Body of pancreas (tissue), 4 donors: ENCODE data around the gene PRDM2. TPM values are rescaled to one million over a fixed set of nuclear protein-coding genes. Genes with fewer than 3 reads are reported as not detected.

ENCODE experiments used
- ATAC-seq: fragments of 150-250 bp; one replicate; pipeline ENCODE4 v1.9.1; 2016
- DNase-seq, 4 donors: peaks; one replicate each; pipeline ENCODE4 v3.0.0-alpha.2; 2019
- H3K27ac ChIP-seq, 4 donors: fragments of 200-600 bp; sonication (generic); 1 replicate in 3 of 4; 2 replicates in 1 of 4; pipeline versions ENCODE4 v1.5.1 to v1.6.1; 2016 to 2019; ENCODE audit warnings: mild to moderate bottlenecking in 1 of 4, mixed read lengths in 1 of 4, moderate library complexity in 1 of 4
- H3K27me3 ChIP-seq, 2 donors: fragments of 200-600 bp; sonication (generic); one replicate each; pipeline ENCODE4 v1.6.0; 2016; ENCODE audit warnings: mild to moderate bottlenecking in 1 of 2
- H3K36me3 ChIP-seq, 2 donors: fragments of 200-600 bp; sonication (generic); replicated peaks in 1 of 2; 2 replicates each; pipeline ENCODE4 v1.5.1; 2016; ENCODE audit warnings: low read depth in 2 of 2; ENCODE audit not compliant: insufficient read depth in 1 of 2
- H3K4me1 ChIP-seq: fragments of 200-600 bp; sonication (generic); one replicate; pipeline ENCODE4 v1.6.0; 2016
- H3K4me3 ChIP-seq, 2 donors: fragments of 200-600 bp; sonication (generic); 1 replicate in 1 of 2; 2 replicates in 1 of 2; pipeline ENCODE4 v1.5.1; 2016 to 2019
- H3K9me3 ChIP-seq, 3 donors: fragments of 200-600 bp; sonication (generic); 1 replicate in 2 of 3; 2 replicates in 1 of 3; pipeline ENCODE4 v1.5.1; 2016
- CTCF ChIP-seq, 7 experiments: fragments of 450-650 bp in 4 of 7; fragments of 200-600 bp in 3 of 7; sonication (generic) in 3 of 7; IDR thresholded peaks; one replicate each; pipeline ENCODE4 v1.5.1; 2016 to 2019; ENCODE audit warnings: antibody characterized with exemption in 7 of 7
- POLR2A ChIP-seq, 3 donors: fragments of 450-650 bp; IDR thresholded peaks; one replicate each; pipeline ENCODE4 v1.6.1; 2016; ENCODE audit warnings: antibody characterized with exemption in 3 of 3, mild to moderate bottlenecking in 2 of 3
- WGBS, 2 donors: methylation state at CpG; one replicate each; pipeline ENCODE4 v1.1.5; 2017; 5-methylcytosine and 5-hydroxymethylcytosine counted together
- intact Hi-C: fragments of 100-400 bp; cut with DNase I; formaldehyde crosslinking; loops from one replicate; pipeline ENCODE4 v1.15.1; 2023
- total RNA-seq, 2 donors: library from RNA; depleted of rRNA; stranded (reverse); fragments of >200 nt; gene quantifications; one replicate each; pipeline ENCODE4 v1.1.0, GENCODE V29; 2016

The PRDM2 gene
- total RNA-seq, 2 donors from 2014 or later: 21.4 to 21.8 TPM

GRCh38 chr1:13753636-13754402, 53.8 kb downstream of the PRDM2 start:
- Histone ChIP-seq H3K4me3 (no peak overlapping the region), H3K27ac (no peak overlapping the region), H3K27me3 (no peaks in the 10 kb centered on the region), H3K9me3 (no peaks in the 10 kb centered on the region), H3K36me3 (no peaks in the 10 kb centered on the region), H3K4me1 (peaks cover 64% of the 10 kb centered on the region)
- TF ChIP-seq POLR2A (IDR thresholded peaks at IDR 0.05) (no peak), CTCF (IDR thresholded peaks at IDR 0.05) (no peak)
- WGBS, 2 donors: 79 to 96% methylated on average over 5 of the region's 5 CpGs
- DNase-seq (no peak), ATAC-seq (no peak)
- intact Hi-C loops: no loop called here

- no peak for TF ChIP-seq POLR2A (IDR thresholded peaks at IDR 0.05)
- no peak for TF ChIP-seq CTCF (IDR thresholded peaks at IDR 0.05)
- no peak overlapping the region for H3K27ac ChIP-seq
- 87 to 92% methylated on average over 6 of the region's 6 CpGs for WGBS, 2 donors
These were observed 54.6 kb downstream of the PRDM2 start for GRCh38 chr1:13754510-13755103.

GRCh38 chr1:13756557-13757315, 56.7 kb downstream of the PRDM2 start:
- intact Hi-C loops: no loop called here
- no peaks in the 10 kb centered on the region for H3K36me3 ChIP-seq
- DNase-seq (no peak), ATAC-seq (no peak)
- H3K27ac ChIP-seq: peak overlapping the region in 3 of 4 donors; percentile 17 to 32 (median 28)
- peaks cover 77% of the 10 kb centered on the region for H3K4me1 ChIP-seq
- WGBS, 2 donors: 57 to 63% methylated on average over 4 of the region's 4 CpGs
- H3K4me3 ChIP-seq: no peak overlapping the region
- H3K27me3 ChIP-seq: no peaks in the 10 kb centered on the region
- TF ChIP-seq CTCF (IDR thresholded peaks at IDR 0.05) (no peak), POLR2A (IDR thresholded peaks at IDR 0.05) (no peak)
- no peaks in the 10 kb centered on the region for H3K9me3 ChIP-seq

More at GRCh38 chr1:13754510-13755103, 54.6 kb downstream of the PRDM2 start:
- H3K4me3 ChIP-seq: no peak overlapping the region
- no peaks in the 10 kb centered on the region for H3K9me3 ChIP-seq
- no peaks in the 10 kb centered on the region for H3K36me3 ChIP-seq
- no peaks in the 10 kb centered on the region for H3K27me3 ChIP-seq
- intact Hi-C loops: no loop called here
- DNase-seq: no peak
- ATAC-seq: no peak
- peaks cover 72% of the 10 kb centered on the region for H3K4me1 ChIP-seq

GRCh38 chr1:13757693-13758092, 57.7 kb downstream of the PRDM2 start:
- Histone ChIP-seq H3K4me3 (no peak overlapping the region), H3K4me1 (peaks cover 77% of the 10 kb centered on the region), H3K27ac (peak overlapping the region in 3 of 4 donors; percentile 28 to 86 (median 71)), H3K9me3 (no peaks in the 10 kb centered on the region), H3K36me3 (no peaks in the 10 kb centered on the region), H3K27me3 (no peaks in the 10 kb centered on the region)
- ATAC-seq (no peak), DNase-seq (no peak)
- intact Hi-C loops: no loop called here
- TF ChIP-seq POLR2A (IDR thresholded peaks at IDR 0.05) (no peak), CTCF (IDR thresholded peaks at IDR 0.05) (no peak)
- 77 to 92% methylated on average over 2 of the region's 2 CpGs for WGBS, 2 donors
